ENCODE data around the gene LRRC4C.
"Not testable (repeated sequence)": the region's sequence is repeated elsewhere in the genome, so short reads cannot be mapped to it uniquely, and the experiment has no call there.

Gene LRRC4C

DNA sequence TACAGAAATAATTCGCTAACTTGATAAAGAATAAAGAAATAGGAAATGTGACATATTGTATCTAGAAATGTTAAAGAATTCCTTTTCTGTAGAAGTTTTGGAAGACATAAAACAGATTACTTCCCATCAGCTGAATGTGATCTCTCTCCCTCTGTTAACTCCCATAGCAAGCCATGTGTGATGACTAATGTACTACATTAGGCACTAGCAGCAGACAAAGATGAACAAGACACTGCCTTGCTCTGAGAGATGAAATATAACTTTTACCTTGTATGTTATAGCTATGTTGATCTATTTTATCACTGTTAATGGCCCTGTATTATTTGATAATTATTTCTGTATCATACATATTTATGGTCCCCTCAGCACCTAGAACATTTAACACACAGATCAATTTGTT is 817.2 kb downstream of the LRRC4C start:
- DNase-seq = no peak

DNA sequence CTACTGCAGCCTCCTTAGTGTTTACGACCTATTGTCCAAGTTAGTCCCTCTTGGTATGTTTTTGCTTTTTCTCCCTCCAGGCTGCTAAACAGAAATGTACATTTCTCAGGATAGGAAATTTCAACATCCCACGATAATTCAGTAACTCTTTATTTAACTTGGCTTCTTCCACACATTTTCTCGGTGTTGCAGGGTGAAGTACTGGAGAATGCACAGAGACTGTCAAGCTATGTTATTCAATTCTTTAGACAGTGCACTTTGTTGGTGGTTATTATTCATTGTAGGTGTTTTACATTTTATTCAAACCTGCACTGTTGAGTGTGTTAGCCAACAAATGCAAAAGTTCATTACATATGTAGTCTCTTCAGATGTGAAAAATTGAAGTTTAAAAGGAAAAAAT is 839.8 kb downstream of the LRRC4C start:
- no peak for DNase-seq

DNA sequence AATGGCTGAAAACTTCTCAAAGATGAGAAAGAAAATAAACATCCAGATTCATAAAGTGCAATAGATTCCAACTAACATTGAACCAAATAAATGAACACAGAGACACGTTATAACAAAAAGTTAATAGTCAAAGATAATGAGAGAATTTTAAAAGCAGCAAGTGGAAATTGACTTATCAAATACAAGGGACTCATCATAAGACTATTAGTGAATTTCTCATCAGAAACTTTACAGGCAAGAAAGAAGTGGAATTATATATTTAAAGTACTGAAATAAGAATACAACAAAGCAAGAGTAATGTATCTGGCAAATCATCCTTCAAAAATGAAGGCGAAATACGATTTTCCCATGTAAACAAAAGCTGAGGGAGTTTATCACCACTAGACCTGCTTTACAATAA is 852.7 kb downstream of the LRRC4C start:
- no peak for DNase-seq

DNA sequence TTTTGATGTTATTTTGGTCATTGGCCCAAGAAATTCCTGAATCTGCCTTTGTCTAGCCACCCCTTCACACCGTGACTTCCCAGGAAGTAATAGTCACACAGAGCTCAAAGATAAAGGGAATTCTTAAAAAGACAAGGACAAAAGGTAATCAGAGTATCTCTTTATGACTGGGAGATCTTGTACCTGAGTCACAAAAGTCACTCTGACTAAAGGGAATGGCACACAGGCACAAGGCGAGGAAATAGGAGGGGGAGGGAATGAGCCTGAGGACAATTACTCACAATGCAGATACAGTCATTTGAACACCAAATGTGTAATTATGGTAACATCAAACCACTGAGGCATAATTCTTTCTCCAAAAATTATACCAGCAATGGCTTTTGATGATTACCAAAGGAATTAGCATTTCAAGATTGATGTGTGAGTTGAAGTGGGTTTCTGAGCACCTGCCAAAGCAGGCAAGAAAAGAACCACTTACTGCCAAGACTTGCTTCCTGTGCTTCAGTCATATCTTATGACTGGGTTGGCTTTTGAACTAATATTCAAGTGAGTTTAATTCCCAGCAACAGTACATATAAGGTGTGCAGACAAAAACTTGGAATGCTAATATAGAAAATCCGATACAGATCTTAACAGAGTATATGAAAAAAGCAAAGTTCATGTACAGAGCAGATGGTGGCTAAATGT is 856.4 kb downstream of the LRRC4C start:
- DNase-seq = no peak

DNA sequence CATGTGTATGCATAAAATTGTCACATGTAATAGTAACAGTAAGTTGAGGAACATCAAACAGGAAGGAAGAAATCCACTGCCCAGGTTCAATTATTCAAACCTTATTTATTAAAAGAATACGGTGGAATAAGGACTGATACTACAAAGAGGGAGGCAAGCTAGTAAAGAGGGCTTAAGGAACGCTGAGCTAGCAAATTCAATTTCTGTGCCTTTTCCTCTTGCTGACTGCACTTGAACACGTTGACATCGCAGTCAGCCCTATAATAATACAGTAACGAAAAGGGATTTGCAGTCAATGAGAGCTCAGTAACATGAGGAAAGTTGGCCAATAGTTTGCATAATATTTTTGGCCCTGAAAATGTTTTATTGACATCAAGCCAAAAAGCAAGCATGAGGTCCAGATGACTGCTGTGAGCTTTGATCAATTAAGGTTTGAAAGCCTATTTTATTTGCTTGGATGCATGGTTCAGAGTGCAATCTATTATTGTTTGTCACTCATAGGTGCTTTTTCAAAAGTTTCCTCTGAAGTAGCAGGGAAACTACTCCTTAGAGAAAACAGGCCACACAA is 861.8 kb downstream of the LRRC4C start:
- no peak for DNase-seq

DNA sequence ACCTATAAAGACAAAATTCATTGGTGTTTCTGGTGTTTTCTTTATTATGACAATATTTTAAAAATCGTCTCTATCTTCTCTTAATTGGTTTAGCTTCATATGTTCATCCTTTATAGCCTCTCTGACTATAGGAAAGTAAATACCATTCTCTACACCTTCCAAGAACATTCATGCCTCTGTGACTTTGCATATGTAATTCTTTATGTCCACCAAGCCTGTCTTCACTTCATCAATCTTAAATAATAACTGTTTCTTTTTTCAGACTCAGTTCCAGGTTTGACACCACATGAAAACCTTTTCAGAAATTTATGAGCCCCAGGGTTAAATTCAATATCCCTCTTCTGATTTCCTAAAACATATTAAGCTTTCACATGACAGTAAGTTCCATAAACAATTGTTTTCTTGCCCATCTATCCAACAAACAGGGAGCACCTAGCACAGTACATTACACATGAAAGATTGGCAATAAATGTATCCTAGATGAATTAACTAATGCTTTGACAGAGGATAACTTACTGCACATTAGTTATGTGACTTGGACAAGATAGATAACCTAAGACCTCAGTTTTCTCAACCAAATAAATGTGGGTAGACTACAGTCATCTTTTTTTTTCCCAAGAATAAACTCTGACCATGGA is 886.1 kb downstream of the LRRC4C start:
- DNase-seq = no peak

DNA sequence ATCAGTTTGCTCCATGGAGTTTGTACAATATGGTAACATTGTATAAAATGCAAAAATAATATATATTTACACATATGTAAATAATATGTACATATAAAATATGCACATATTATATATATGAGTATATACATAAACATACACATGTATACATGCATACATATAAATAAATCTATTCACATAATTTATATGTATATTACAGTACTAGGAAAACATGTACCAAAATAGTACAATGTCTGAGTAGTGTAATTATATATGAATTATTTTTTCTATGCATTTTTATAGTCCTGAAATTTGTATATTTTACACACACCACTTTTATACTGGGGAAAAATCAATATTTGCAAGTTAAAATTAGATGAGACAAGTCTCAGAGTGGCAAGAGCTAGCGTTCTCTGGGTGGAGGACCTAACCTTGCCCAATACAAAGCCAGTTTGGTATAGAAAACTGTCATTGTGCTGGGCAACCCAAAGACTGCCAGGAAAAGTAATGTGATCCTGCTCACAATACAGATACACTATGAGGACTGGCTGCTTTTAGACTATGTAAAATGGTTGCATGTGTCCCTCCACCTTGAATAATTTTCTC is 889.4 kb downstream of the LRRC4C start:
- no peak for DNase-seq

DNA sequence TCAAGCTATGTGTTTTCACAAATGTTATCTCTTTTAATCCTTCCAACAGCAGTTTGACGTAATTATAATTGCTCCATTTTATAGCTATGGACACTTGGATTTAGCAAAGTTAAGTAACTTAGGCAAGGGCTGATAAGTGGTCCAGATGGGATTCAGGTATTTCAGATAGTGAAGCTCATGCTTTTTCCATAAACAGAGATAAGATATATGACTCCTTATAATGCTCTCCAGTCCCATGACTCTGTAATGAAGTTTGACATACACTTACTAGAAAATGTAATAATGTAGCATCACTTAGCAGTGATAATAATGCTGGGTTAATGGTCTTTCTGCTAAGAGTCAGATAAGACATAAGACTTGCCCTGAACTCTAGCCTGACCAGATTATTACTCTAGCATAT is 892.1 kb downstream of the LRRC4C start:
- no peak for DNase-seq

DNA sequence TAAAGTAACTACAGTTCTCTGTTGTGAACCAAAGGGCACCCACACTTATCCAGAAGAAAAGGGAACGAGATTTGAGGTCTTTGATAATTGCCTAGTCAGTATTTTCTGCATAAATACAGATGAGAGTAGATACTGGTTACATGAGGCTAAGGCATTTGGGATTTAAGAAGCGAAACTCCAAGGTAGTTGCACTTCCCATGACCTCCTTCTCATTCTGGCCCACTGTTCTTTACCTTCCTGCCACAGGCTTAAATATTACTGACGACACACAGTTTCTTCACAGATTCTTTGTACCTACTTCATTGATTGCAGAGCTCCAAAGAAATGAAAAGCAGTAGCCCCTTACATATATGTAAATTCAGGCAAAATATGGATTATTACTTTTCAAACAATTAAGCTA is 915.3 kb downstream of the LRRC4C start:
- no peak for DNase-seq

DNA sequence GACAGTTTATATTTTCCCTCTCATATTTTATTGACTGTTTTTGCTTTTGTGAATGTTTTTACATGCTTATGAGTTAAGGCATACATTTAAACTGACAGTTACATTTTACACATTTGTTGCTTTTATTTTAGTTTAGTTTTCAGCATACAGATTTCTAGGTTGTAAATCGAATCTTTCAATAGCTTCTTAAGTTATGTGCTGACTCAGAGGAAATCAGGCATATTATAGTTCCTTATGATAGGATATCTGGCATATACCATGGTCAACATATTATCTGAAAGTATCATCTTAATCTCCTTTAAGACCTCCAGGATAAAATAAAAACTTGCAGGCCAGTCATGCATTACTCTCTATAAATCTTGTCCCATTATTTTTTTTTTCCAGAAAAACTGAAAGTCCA is 916.6 kb downstream of the LRRC4C start:
- no peak for DNase-seq

DNA sequence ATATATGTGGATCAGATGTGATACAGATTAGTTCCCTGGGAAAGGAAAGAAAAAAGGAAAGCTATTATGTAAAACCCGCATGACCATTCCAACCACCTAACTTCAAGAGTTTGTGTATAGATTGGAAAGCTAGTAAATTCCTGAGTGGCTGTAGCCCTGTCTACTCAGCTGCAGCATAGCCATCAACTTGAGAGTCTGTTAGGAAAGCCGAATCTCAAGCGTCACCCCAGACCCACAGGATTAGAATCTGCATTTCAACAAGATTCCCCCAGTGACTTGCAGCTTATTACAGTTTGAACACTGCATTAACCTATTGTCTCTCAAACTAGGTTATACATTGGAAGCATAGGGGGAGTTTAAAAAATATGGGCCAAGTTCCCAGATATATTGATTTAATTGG is 921.7 kb downstream of the LRRC4C start:
- DNase-seq = no peak

DNA sequence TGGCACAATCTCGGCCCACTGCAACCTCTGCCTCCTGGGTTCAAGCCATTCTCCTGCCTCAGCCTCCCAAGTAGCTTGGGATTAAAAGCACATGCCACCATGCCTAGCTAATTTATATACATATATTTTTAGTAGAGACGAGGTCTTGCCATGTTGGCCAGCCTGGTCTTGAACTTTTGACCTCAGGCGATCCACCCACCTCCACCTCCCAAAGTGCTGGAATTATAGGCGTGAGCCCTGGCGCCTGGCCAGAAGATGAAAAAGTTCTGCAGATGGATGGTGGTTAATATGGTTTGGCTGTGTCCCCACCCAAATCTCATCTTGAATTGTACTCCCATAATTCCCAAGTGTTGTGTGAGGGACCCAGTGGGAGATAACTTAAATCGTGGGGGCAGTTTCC is 937.4 kb downstream of the LRRC4C start:
- not testable (repeated sequence) for DNase-seq

DNA sequence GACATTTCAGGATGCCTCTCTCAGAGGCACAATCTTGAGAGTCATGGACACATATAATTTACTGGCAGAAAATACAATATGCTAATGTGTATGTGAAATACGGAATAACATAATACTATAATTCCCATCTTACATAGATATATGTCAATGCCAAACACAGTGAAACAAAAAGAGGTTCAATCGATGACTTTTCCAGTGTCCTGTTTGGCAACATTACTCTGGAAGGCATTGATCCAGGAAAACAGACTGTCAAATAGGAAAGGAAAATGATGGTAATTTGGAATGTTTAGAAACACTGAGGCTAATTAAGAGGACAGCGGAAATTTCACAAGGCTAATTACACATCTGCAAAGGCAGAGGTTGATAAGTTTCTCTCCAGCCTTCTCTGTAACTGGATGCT is 942.3 kb downstream of the LRRC4C start:
- no peak for DNase-seq

DNA sequence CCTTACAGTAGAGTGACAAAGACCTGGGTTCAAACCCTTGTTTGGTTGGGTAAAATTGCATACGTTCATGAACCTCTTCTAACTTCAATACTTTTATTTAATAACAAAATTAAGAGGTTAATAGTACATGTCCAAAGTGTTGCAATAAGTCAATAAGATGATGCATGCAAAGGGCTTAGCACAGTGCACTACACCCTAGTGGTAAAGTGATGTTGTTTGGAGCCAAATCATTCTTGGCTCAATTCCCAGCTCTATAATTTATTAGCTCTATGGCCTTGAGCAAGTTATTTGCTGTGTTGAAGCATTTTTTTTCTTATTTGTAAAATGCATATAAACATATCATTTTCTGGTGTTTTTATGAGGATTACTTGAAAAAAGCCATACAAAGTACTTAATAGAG is 945.3 kb downstream of the LRRC4C start:
- no peak for DNase-seq

DNA sequence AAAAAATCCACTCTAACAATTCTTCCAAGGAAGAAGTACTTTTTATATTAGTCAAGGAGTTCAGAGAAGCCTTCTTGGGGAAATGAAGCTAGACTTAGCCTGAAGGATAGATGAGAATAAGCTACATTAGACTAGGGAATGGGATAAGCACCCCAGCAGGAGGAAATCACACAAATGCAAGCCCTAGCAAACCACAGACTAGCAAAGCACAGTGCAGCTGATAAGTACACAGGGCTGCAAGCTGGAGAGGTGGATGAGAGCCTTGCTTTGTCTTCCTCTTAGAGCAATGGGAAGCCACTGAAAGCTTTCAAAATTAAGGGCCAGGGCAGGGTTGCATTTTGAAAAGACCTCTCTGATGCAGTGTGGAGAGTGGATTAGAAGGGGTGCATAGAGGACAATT is 946.2 kb downstream of the LRRC4C start:
- no peak for DNase-seq

DNA sequence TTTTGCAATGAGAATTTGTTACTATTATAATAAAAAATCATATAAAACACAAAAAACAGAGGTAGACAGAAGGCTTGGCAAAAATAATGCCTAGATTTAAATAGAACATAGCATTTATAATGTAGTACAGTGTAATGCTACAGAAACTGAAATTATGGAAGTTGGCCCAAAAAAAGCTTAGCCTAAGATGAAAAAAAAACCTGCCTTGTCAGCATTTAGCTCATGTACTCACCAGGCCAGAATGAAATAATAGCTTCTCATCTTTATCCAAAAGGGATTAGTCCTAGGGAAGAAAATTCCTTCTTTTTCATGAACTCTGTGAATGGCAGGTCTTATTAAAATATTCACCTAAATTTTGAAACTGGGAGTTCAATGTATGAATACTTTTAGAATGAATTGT is 951.1 kb downstream of the LRRC4C start:
- no peak for DNase-seq

DNA sequence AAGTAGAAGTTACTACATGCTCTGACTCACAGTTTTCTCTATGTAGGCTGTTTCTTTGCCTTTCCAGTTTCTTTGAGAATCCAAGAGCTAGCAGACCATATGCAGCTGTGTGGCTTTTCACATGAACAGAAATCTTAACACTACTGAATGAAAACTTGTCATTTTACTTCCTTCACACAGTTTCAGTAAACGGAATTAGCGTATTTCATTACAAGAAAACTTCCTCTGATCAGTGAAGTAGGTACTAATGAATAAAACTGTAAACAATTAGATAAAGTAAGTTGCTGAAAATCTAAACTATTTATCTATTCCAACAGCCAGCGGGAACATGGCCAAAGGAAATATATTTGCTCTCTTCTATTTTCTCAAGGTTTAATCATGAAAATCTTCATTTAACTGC is 953.2 kb downstream of the LRRC4C start:
- DNase-seq = no peak

DNA sequence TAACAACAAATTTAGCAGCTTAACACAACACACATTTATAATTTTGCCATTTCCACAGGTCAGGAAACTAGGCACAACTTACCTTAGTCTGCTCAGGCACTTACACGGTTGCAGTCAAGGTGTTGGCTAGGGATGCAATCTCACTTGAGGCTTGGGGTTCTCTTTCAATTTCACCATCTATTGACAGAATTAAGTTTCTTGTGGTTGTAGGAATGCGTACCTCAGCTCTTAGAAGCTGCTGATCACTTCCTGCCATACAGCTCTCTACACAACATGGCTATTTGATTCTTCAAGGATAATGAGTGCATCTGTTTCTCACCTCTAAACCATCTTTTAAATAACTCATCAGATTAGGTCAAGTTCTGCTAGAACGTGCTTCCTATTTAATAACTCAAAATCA is 968.1 kb downstream of the LRRC4C start:
- no peak for DNase-seq

DNA sequence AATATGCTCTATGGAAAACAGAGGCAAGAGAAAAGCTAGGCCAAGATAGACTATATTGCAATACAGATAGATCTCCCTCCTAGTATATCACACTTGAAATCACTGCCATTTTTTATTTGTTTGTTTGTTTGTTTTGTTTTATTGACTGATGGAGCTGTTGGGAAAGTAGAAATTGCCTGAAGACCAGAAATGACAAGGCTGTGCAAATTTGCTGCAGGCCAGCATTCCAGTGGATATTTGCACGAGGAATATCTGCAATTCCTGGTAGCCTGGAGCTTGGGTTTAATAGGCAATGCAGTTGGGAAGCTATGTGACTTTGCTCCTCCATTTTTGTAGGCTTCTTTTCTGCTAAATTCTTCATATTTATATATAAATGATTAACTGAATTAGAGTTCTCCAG is 991.7 kb downstream of the LRRC4C start:
- no peak for DNase-seq

DNA sequence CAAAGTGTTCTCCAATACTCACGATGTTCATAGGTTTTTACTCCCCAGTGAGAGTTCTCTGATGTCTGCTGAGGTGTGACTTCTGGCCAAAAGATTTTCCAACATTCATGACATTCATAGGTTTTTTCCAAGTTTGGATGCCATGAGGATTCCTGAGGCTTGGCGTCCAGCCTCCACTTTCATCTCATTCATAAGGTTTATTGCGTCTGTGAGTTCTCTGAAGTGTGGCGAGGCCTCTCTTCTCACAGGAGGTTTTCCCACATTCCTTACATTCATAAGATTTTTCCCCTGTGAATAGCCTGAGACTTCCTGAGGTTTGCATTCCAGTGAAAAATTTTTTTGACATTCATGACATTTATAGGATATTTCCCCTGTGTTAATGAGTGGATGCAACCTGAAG is 1014.1 kb downstream of the LRRC4C start:
- DNase-seq = no peak

DNA sequence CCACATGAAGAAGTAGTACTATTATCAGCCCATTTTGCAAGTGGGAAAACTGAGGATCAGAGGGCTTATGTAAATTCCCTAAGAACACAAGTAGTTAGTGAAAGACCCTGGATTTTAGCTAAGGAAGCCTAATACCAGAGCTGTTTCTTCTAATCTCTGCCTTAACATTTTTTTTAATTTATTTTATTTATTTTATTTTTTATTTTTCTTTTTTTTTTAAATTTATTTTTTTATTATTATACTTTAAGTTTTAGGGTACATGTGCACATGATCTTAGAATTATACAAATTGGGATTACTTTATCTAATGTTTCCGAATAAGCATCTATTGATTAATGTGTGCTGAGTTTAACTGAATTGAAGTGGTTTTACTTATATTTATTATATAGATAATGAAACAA is 1015.3 kb downstream of the LRRC4C start:
- no peak for DNase-seq

DNA sequence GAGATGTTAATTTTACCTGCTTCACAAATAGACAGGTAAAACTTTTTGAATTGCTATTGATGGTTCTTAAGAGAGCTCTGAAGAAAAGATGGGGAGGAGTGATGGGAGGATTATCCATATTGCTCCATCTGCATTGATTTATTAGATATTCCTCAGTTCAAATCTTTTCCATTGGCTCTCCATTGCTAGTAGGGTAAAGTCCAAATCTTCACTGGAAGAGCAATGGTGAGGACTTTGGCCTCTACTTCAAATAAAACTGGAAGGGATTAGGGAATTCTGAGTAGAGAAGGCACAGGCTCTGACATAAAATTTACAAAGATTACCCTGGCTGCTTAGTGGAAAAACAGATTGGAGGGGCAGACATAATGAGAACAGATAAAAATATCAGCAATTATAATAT is 1024.1 kb downstream of the LRRC4C start:
- DNase-seq = no peak

DNA sequence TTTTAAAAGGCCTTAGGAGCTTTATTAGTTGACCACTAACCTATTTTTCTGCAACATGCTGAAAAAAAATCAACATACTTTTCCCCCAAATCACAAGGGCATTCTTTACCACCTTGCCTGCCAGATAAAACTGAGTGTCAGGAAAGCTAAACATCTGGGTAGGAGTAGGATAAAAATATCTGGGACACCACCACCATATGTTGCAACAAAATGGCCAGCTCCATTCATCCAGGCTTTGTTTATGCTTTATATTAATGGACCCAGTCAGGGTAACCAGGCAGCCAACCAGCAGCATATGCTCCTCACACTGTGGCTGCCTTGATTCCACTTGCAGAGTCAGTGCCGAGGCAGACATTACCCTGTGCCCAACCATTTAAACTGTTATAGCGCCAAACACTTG is 1024.5 kb downstream of the LRRC4C start:
- DNase-seq = no peak

DNA sequence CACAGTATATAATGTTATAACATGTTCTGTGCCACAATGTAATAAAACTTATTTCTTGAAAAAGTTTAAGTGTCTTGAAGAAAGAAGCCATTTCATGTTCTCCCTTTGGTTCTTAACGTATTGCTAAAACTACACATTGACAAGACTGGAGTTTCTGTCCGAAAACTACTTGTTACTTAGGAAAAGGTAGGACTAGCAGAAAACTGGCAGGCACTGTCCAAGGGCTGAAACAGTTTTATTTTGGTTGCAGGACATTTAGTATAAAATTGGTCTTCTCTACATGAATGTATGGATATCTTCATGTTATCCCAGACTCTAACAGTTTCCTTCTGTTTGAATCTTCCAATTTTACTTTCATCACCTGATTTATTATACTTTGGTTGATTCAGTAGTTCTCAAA is 1027.1 kb downstream of the LRRC4C start:
- no peak for DNase-seq

DNA sequence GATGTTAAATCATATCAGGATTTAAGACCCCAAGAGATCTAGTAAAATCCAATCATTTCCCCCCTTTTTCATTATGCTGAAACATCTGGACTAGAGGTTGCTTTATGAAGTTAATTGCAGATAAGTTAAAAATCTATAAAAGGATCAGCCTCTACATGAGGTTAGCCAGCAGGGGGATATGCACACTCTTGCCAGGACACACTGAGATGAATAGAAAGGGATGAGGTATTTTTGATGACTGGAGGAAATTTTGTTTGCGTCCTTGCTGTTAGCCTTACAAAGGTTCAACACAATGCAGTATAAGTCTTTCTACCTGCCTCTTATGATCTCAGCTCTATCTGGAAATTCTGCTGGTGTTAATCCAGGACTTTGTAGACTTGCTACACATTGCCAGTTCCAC is 1034.3 kb downstream of the LRRC4C start:
- no peak for DNase-seq
